NT2/D1 (cell line): ENCODE results near the gene LCOR.

Experiments used
- DNase-seq: peaks from one replicate; pipeline ENCODE4 v3.0.0-alpha.2; 2011; ENCODE audit warnings: low read depth, low spot score
- H3K27me3 ChIP-seq: 2 replicates; pipeline ENCODE4 v1.6.0; 2011; ENCODE audit warnings: mild to moderate bottlenecking; ENCODE audit not compliant: insufficient read length, insufficient read depth
- H3K36me3 ChIP-seq: 2 replicates; pipeline ENCODE4 v1.6.1; 2011; ENCODE audit warnings: mild to moderate bottlenecking, low read length, mixed read lengths; ENCODE audit not compliant: insufficient read depth, insufficient read length
- H3K4me1 ChIP-seq: 2 replicates; pipeline ENCODE4 v1.5.1; 2011; ENCODE audit not compliant: insufficient read depth, insufficient read length
- H3K4me3 ChIP-seq: 2 replicates; pipeline ENCODE4 v1.5.1; 2011; ENCODE audit warnings: low read depth; ENCODE audit not compliant: insufficient read length
- H3K9ac ChIP-seq: 2 replicates; pipeline ENCODE4 v1.6.0; 2011; ENCODE audit warnings: low read depth; ENCODE audit not compliant: insufficient read length
- H3K9me3 ChIP-seq: 2 replicates; pipeline ENCODE4 v1.5.1; 2011; ENCODE audit warnings: mild to moderate bottlenecking, low read length; ENCODE audit not compliant: insufficient read depth
- SUZ12 ChIP-seq: IDR thresholded peaks from 2 replicates; pipeline ENCODE4 v1.6.1; 2011; ENCODE audit not compliant: insufficient read length, insufficient read depth; ENCODE audit errors: extremely low read depth
- YY1 ChIP-seq: IDR thresholded peaks from 2 replicates; pipeline ENCODE4 v1.6.1; 2011; ENCODE audit not compliant: insufficient read length, insufficient read depth
- ZNF274 ChIP-seq: IDR thresholded peaks from 2 replicates; pipeline ENCODE4 v1.6.1; 2011; ENCODE audit warnings: mild to moderate bottlenecking, low read depth, low read length

LCOR gene

DNA sequence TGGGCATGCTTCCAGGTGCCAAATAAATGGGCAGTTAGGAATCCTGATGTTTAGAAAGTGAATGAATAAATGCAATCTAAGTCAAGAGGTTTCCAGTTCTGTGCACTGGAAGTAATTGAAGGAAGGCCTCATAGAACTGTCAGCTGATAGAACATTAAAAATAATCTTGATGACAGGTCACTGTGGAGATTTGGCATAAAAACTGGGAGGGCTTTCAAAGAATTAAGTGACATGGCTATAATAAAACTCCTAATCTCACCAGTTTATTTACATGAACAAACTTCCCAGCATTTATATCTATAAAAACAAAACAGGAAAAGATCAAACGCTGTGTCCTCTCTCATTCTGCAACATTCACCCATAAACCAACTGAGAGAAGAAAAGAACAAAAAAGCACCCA lies 183.1 kb downstream of the LCOR start:
- Histone ChIP-seq H3K4me3 (no peak overlapping the region), H3K27me3 (no peaks in the 10 kb centered on the region), H3K9ac (no peak overlapping the region), H3K9me3 (no peaks in the 10 kb centered on the region), H3K36me3 (no peaks in the 10 kb centered on the region), H3K4me1 (peaks cover 6% of the 10 kb centered on the region)
- TF ChIP-seq ZNF274 (no peak), YY1 (no peak), SUZ12 (no peak)
- no peak for DNase-seq

GRCh38 chr10:97016728-97017473 lies 184.8 kb downstream of the LCOR start:
- Histone ChIP-seq H3K4me3 (no peak overlapping the region), H3K27me3 (no peaks in the 10 kb centered on the region), H3K9me3 (no peaks in the 10 kb centered on the region), H3K36me3 (no peaks in the 10 kb centered on the region), H3K4me1 (peaks cover 11% of the 10 kb centered on the region), H3K9ac (no peak overlapping the region)
- TF ChIP-seq ZNF274 (no peak), YY1 (no peak), SUZ12 (no peak)
- no peak for DNase-seq

DNA sequence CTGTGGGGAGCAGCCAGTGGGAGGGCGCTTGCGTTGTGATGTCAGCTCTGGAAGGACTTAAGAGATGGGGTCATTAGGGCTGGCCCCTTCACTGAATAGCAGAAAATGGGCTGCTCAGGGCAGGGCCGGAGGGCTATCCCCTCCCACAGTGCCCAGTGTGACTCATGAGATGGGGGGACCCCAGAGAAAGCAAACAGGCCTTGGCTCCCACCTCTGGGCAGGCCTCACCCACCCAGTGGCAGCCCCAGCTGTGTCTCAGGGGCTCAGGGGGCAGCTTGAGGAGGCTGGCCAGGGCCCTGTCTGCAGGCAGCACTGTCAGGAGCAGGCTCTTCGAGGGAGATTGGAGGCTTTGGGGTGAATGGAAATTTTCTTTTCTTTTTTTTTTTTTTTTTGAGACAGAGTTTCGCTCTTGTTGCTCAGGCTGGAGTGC lies 185.4 kb downstream of the LCOR start:
- no peak overlapping the region for H3K4me3 ChIP-seq
- H3K9me3 ChIP-seq: no peaks in the 10 kb centered on the region
- TF ChIP-seq YY1: no peak
- no peak for TF ChIP-seq SUZ12
- no peak for TF ChIP-seq ZNF274
- H3K36me3 ChIP-seq: no peaks in the 10 kb centered on the region
- H3K9ac ChIP-seq: no peak overlapping the region
- H3K4me1 ChIP-seq: peaks cover 10% of the 10 kb centered on the region
- DNase-seq: no peak
- H3K27me3 ChIP-seq: no peaks in the 10 kb centered on the region

- no peak for DNase-seq
- TF ChIP-seq YY1 (no peak), SUZ12 (no peak), ZNF274 (no peak)
- Histone ChIP-seq H3K9me3 (no peaks in the 10 kb centered on the region), H3K9ac (no peak overlapping the region), H3K4me1 (peaks cover 10% of the 10 kb centered on the region), H3K4me3 (no peak overlapping the region), H3K36me3 (no peaks in the 10 kb centered on the region), H3K27me3 (no peaks in the 10 kb centered on the region)
Measured at GRCh38 chr10:97018251-97019212, 186.4 kb downstream of the LCOR start.

DNA sequence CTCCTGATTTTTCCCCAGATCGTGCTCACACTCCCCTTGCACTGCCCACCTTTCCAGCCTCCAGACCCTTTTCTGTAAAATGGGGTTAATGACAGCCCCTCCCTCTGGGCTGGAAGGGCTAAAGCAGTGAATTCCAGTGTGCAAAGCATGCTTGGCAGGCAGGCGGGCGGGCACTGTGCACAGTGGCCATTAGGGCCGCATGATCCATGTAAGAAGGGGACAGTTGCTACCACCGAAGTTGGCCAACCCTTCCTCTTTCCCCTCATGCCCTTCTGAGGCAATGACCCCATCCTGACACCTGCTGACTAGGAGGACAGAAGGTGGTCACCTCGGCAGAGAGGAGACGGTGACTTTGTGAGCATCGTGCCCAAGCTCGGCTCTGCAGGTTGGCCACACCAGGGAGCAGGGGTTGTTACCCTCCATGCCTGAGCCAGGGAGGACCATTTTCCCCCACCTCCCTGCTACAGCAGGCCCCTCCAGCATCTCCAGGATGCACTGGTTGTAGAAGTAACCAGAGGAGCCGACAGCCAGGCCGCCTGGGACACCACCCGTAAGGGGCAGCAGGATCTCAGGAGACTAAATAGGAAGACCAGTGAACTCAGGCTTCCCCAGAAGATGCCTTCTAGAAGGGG lies 187.2 kb downstream of the LCOR start:
- H3K27me3 ChIP-seq: no peaks in the 10 kb centered on the region
- H3K36me3 ChIP-seq: no peaks in the 10 kb centered on the region
- no peak overlapping the region for H3K4me3 ChIP-seq
- no peak for TF ChIP-seq ZNF274
- no peaks in the 10 kb centered on the region for H3K9me3 ChIP-seq
- no peak for DNase-seq
- peaks cover 10% of the 10 kb centered on the region for H3K4me1 ChIP-seq
- no peak overlapping the region for H3K9ac ChIP-seq

DNA sequence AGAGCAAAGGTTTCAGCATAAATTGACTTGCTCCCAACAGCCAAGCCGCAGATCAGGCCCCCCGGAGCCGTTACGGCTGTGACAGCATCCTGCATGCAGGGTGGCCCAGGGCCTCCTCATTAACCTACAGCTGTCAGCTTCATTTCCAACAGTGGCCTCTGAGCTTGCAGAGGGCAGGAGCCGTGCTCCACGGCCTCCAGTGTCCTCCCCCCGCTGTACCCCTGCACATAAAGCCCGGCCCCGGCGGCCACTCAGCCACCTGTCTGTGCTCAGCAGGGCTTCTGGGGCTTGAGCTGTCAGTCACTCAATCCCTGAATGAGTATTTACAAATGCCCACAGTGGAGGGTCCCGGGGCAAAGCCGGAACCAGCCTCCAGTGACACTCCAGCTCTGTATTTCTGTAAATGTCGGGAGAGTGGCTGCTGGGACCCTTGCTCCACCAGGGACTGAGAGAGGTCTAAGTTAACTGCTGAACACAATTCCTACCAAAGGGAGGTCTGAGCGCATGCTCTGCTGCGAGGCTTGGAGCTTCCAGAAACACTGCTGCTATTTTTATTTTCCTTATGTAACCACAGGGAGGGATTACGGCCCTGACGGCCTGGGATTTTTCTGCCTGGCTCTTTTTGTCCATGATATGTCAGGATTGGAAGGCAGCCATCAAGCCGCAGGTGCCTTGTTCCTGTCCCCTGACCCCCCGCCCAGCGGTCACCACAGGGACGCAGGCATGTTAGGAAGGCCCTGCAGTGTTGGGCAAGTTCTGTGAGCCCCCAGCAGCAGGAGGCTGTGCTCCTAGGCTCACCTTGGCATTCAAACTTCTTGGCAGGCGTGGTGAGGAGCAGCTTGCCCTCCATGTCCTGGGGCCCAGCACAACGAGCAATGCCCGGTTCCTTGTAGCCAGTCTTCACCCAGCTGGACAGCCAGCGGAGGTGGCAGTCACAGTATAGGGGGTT lies 188.6 kb downstream of the LCOR start:
- DNase-seq: no peak
- Histone ChIP-seq H3K4me1 (peaks cover 10% of the 10 kb centered on the region), H3K9ac (no peak overlapping the region), H3K36me3 (no peaks in the 10 kb centered on the region), H3K9me3 (no peaks in the 10 kb centered on the region), H3K27me3 (no peaks in the 10 kb centered on the region), H3K4me3 (no peak overlapping the region)
- TF ChIP-seq SUZ12 (no peak), YY1 (no peak), ZNF274 (no peak)
